SK-N-DZ (cell line): ENCODE measurements around the gene TBCK.
"Not testable (repeated sequence)": the region's sequence is repeated elsewhere in the genome, so short reads cannot be mapped to it uniquely, and the experiment has no call there.

ENCODE experiments used
- DNase-seq: peaks from one replicate; pipeline ENCODE4 v3.0.0-alpha.2; 2015; ENCODE audit warnings: low spot score

TBCK gene

GRCh38 chr4:106231931-106232330, 84.1 kb downstream of the TBCK start:
- no peak for DNase-seq

GRCh38 chr4:106222548-106222947, 93.5 kb downstream of the TBCK start:
- DNase-seq, result no peak

GRCh38 chr4:106213291-106213690, 102.7 kb downstream of the TBCK start:
- DNase-seq, result not testable (repeated sequence)

- DNase-seq, result no peak
These were observed 106.0 kb downstream of the TBCK start for GRCh38 chr4:106210021-106210420.

- DNase-seq, result no peak
These were observed 107.2 kb downstream of the TBCK start for GRCh38 chr4:106208481-106209460.

- DNase-seq, result peak; percentile 4
These were observed 114.6 kb downstream of the TBCK start for GRCh38 chr4:106201373-106201772.

GRCh38 chr4:106195435-106195950, 120.5 kb downstream of the TBCK start:
- DNase-seq, result no peak

GRCh38 chr4:106194801-106195200, 121.2 kb downstream of the TBCK start:
- no peak for DNase-seq

- DNase-seq, result no peak
These were observed 123.9 kb downstream of the TBCK start for GRCh38 chr4:106192131-106192530.

GRCh38 chr4:106186201-106186600, 129.8 kb downstream of the TBCK start:
- DNase-seq, result no peak

GRCh38 chr4:106183551-106183950, 132.5 kb downstream of the TBCK start:
- DNase-seq, result no peak

GRCh38 chr4:106172861-106173260, 143.1 kb downstream of the TBCK start:
- no peak for DNase-seq

GRCh38 chr4:106165351-106166010, 150.5 kb downstream of the TBCK start:
- DNase-seq, result no peak

- DNase-seq, result no peak
These were observed 153.7 kb downstream of the TBCK start for GRCh38 chr4:106162278-106162677.

- DNase-seq, result no peak
These were observed 155.4 kb downstream of the TBCK start for GRCh38 chr4:106160560-106160959.

- no peak for DNase-seq
These were observed 166.1 kb downstream of the TBCK start for GRCh38 chr4:106149911-106150310.

GRCh38 chr4:106149026-106149425, 167.0 kb downstream of the TBCK start:
- no peak for DNase-seq

GRCh38 chr4:106142616-106143127, 173.3 kb downstream of the TBCK start:
- no peak for DNase-seq

GRCh38 chr4:106140601-106141000, 175.4 kb downstream of the TBCK start:
- no peak for DNase-seq

GRCh38 chr4:106136777-106137331, 179.2 kb downstream of the TBCK start:
- peak; percentile 78 for DNase-seq

- DNase-seq, result no peak
These were observed 184.0 kb downstream of the TBCK start for GRCh38 chr4:106132045-106132444.

- no peak for DNase-seq
These were observed 189.9 kb downstream of the TBCK start for GRCh38 chr4:106126062-106126461.
